NCI-H2029 treated with DMSO at 0.1 percent for 48 hours (cell line): Measurements from ENCODE around the gene PALM.
"Not testable (repeated sequence)": the region's sequence is repeated elsewhere in the genome, so short reads cannot be mapped to it uniquely, and the experiment has no call there.

Source experiments
- DNase-seq: peaks from one replicate; lab custom pipeline; 2025; lab: John Stamatoyannopoulos, UW

Gene PALM

GRCh38 chr19:704447-704741, 4.3 kb upstream of the PALM start:
- DNase-seq, result no peak

- no peak for DNase-seq
These were observed 645 bp downstream of the PALM start for GRCh38 chr19:709196-709964.

- DNase-seq, result no peak
These were observed 1.3 kb downstream of the PALM start for GRCh38 chr19:709965-710571.

GRCh38 chr19:710767-711166, 2.0 kb downstream of the PALM start:
- DNase-seq, result no peak

- no peak for DNase-seq
These were observed 2.5 kb downstream of the PALM start for GRCh38 chr19:711254-711653.

GRCh38 chr19:715347-715746, 6.6 kb downstream of the PALM start:
- DNase-seq, result no peak

GRCh38 chr19:718251-718951, 9.7 kb downstream of the PALM start:
- DNase-seq, result no peak

GRCh38 chr19:718991-719512, 10.3 kb downstream of the PALM start:
- no peak for DNase-seq

GRCh38 chr19:719636-720344, 11.1 kb downstream of the PALM start:
- no peak for DNase-seq

GRCh38 chr19:720345-721160, 11.8 kb downstream of the PALM start:
- no peak for DNase-seq

GRCh38 chr19:722553-723101, 13.9 kb downstream of the PALM start:
- no peak for DNase-seq

- no peak for DNase-seq
These were observed 14.5 kb downstream of the PALM start for GRCh38 chr19:723247-723646.

GRCh38 chr19:723714-724113, 15.0 kb downstream of the PALM start:
- DNase-seq, result no peak

GRCh38 chr19:725461-726089, 16.8 kb downstream of the PALM start:
- DNase-seq, result no peak

- DNase-seq, result no peak
These were observed 18.5 kb downstream of the PALM start for GRCh38 chr19:726993-727956.

- no peak for DNase-seq
These were observed 19.3 kb downstream of the PALM start for GRCh38 chr19:728011-728410.

GRCh38 chr19:729564-729963, 20.8 kb downstream of the PALM start:
- not testable (repeated sequence) for DNase-seq

GRCh38 chr19:729965-730668, 21.4 kb downstream of the PALM start:
- DNase-seq, result no peak

- no peak for DNase-seq
These were observed 22.3 kb downstream of the PALM start for GRCh38 chr19:731000-731399.
